Sigmoid colon (tissue), 7 donors: ENCODE data around the gene PTGER2. TPM values are rescaled to one million over a fixed set of nuclear protein-coding genes. Genes with fewer than 3 reads are reported as not detected.

Experiments used
- DNase-seq: peaks from one replicate; pipeline ENCODE4 v3.0.0-alpha.2; 2019
- H3K27ac ChIP-seq, 4 donors: fragments of 200-600 bp; sonication (generic); one replicate each; pipeline ENCODE4 v1.5.1; 2016 to 2019; ENCODE audit warnings: mild to moderate bottlenecking in 1 of 4
- H3K27me3 ChIP-seq, 3 donors: fragments of 200-600 bp; sonication (generic); one replicate each; pipeline ENCODE4 v1.5.1; 2019; ENCODE audit warnings: mild to moderate bottlenecking in 1 of 3
- H3K36me3 ChIP-seq, 4 donors: fragments of 200-600 bp; sonication (generic); one replicate each; pipeline ENCODE4 v1.5.1; 2016 to 2019
- H3K4me1 ChIP-seq, 4 donors: fragments of 200-600 bp; sonication (generic); one replicate each; pipeline ENCODE4 v1.5.1; 2017 to 2019
- H3K4me3 ChIP-seq, 4 donors: fragments of 200-600 bp; sonication (generic); one replicate each; pipeline ENCODE4 v1.5.1; 2017 to 2019; ENCODE audit warnings: mild to moderate bottlenecking in 2 of 4, moderate library complexity in 1 of 4
- H3K9me3 ChIP-seq, 4 donors: fragments of 200-600 bp in 3 of 4; sonication (generic) in 3 of 4; one replicate each; pipeline versions ENCODE4 v1.5.1 to v1.6.1; 2013 to 2019
- EP300 ChIP-seq, 4 donors: sonication (generic); formaldehyde crosslinking; IDR thresholded peaks; one replicate each; pipeline ENCODE4 v1.6.1; 2017; ENCODE audit warnings: antibody characterized with exemption in 4 of 4
- POLR2A ChIP-seq, 2 donors: fragments of 450-650 bp; IDR thresholded peaks; one replicate each; pipeline ENCODE4 v1.6.1; 2016; ENCODE audit warnings: antibody characterized with exemption in 2 of 2, mild to moderate bottlenecking in 2 of 2, moderate library complexity in 2 of 2
- POLR2AphosphoS5 ChIP-seq, 4 donors: sonication (generic); formaldehyde crosslinking; IDR thresholded peaks; one replicate each; pipeline ENCODE4 v1.6.1; 2017; ENCODE audit warnings: antibody characterized with exemption in 4 of 4
- WGBS, 2 donors: extraction: QIAGEN DNeasy Blood & Tissue Kit; methylation state at CpG; one replicate each; pipeline ENCODE4 v1.1.7; 2013; 5-methylcytosine and 5-hydroxymethylcytosine counted together
- intact Hi-C: fragments of 100-400 bp; cut with DNase I; formaldehyde crosslinking; loops from one replicate; pipeline ENCODE4 v1.15.1; 2023
- polyA plus RNA-seq, 3 donors: library from polyadenylated mRNA; stranded (reverse); fragments of 200-250 nt; gene quantifications; one replicate each; pipeline ENCODE4 v1.2.3, GENCODE V29; 2013
- total RNA-seq, 4 donors: library from RNA; depleted of rRNA; stranded (reverse); fragments of >200 nt; gene quantifications; one replicate each; pipeline ENCODE4 v1.1.0, GENCODE V29; 2016
- TF ChIP-seq, protein P1 (sequence below), 4 experiments: fragments of 450-650 bp in 3 of 4; fragments of 200-600 bp in 1 of 4; IDR thresholded peaks; one replicate each; pipeline ENCODE4 v1.5.1; 2016 to 2019; ENCODE audit warnings: antibody characterized with exemption in 4 of 4, mild to moderate bottlenecking in 3 of 4, moderate library complexity in 2 of 4
- donor health status: healthy with polysubstance abuse.
- donor health status: Bipolar disorder and iron deficiency.
- donor health status: healthy.

Gene PTGER2
- total and polyA plus RNA-seq, 7 donors: 0.55 to 3.9 (median 2.5) TPM

GRCh38 chr14:52329678-52330369 is 15.7 kb downstream of the PTGER2 start:
- Histone ChIP-seq H3K27me3 (no peaks in the 10 kb centered on the region), H3K36me3 (no peaks in the 10 kb centered on the region), H3K4me1 (peaks cover 0 to 27% (median 13%) of the 10 kb centered on the region in 4 donors), H3K9me3 (no peaks in the 10 kb centered on the region), H3K27ac (no peak overlapping the region), H3K4me3 (no peak overlapping the region)
- WGBS, 2 donors: 73 to 81% methylated on average over 6 of the region's 6 CpGs
- no peak for DNase-seq
- TF ChIP-seq EP300 (IDR thresholded peaks at IDR 0.05) (no peak), POLR2AphosphoS5 (IDR thresholded peaks at IDR 0.05) (no peak), POLR2A (IDR thresholded peaks at IDR 0.05) (no peak)
- TF ChIP-seq, protein P1, sequence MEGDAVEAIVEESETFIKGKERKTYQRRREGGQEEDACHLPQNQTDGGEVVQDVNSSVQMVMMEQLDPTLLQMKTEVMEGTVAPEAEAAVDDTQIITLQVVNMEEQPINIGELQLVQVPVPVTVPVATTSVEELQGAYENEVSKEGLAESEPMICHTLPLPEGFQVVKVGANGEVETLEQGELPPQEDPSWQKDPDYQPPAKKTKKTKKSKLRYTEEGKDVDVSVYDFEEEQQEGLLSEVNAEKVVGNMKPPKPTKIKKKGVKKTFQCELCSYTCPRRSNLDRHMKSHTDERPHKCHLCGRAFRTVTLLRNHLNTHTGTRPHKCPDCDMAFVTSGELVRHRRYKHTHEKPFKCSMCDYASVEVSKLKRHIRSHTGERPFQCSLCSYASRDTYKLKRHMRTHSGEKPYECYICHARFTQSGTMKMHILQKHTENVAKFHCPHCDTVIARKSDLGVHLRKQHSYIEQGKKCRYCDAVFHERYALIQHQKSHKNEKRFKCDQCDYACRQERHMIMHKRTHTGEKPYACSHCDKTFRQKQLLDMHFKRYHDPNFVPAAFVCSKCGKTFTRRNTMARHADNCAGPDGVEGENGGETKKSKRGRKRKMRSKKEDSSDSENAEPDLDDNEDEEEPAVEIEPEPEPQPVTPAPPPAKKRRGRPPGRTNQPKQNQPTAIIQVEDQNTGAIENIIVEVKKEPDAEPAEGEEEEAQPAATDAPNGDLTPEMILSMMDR (IDR thresholded peaks at IDR 0.05): no peak
- intact Hi-C loops: no loop called here

DNA sequence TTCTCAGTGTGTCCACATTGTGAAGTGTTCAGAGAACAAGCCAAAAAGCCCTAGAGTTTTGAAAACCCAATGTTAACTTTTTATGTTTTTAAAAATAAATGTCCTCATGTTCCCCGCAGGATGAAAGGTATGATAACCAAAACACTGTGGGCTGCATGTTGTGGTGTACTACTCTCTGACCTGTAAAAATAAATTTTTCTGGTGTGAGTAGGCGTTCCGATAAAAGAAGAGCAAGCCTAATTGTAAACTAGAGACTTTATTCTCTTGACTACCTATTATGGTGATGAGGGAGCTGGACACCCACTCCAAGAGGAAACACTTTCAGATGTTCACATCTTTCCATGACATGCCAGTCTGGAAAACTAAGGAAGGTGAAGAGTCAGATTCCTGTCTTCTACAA is 18.2 kb downstream of the PTGER2 start:
- TF ChIP-seq, protein P1 (IDR thresholded peaks at IDR 0.05): no peak
- no peak for TF ChIP-seq POLR2A (IDR thresholded peaks at IDR 0.05)
- no peak for TF ChIP-seq EP300 (IDR thresholded peaks at IDR 0.05)
- no peak for TF ChIP-seq POLR2AphosphoS5 (IDR thresholded peaks at IDR 0.05)
- H3K36me3 ChIP-seq: no peaks in the 10 kb centered on the region
- WGBS, 2 donors: 88 to 92% methylated on average over 3 of the region's 3 CpGs
- H3K4me3 ChIP-seq: no peak overlapping the region
- H3K27ac ChIP-seq: no peak overlapping the region
- H3K9me3 ChIP-seq: no peaks in the 10 kb centered on the region
- peaks cover 0 to 8% (median 3%) of the 10 kb centered on the region in 4 donors for H3K4me1 ChIP-seq
- DNase-seq: no peak
- no peaks in the 10 kb centered on the region for H3K27me3 ChIP-seq
- intact Hi-C loops: no loop called here

- H3K27me3 ChIP-seq: no peaks in the 10 kb centered on the region
- no peak overlapping the region for H3K27ac ChIP-seq
- H3K4me3 ChIP-seq: no peak overlapping the region
- WGBS, 2 donors: 82 to 86% methylated on average over 5 of the region's 5 CpGs
- no peaks in the 10 kb centered on the region for H3K9me3 ChIP-seq
- intact Hi-C loops: no loop called here
- DNase-seq: no peak
- H3K4me1 ChIP-seq: peaks cover 0 to 8% (median 3%) of the 10 kb centered on the region in 4 donors
- TF ChIP-seq EP300 (IDR thresholded peaks at IDR 0.05) (no peak), POLR2AphosphoS5 (IDR thresholded peaks at IDR 0.05) (no peak), POLR2A (IDR thresholded peaks at IDR 0.05) (no peak)
- TF ChIP-seq, protein P1 (IDR thresholded peaks at IDR 0.05): no peak
- no peaks in the 10 kb centered on the region for H3K36me3 ChIP-seq
Measured at GRCh38 chr14:52333108-52333507, 19.0 kb downstream of the PTGER2 start.

- intact Hi-C loops: no loop called here
Measured at GRCh38 chr14:52333823-52334657, 19.9 kb downstream of the PTGER2 start.

More at GRCh38 chr14:52333823-52334657, 19.9 kb downstream of the PTGER2 start:
- TF ChIP-seq POLR2A (IDR thresholded peaks at IDR 0.05) (no peak), POLR2AphosphoS5 (IDR thresholded peaks at IDR 0.05) (no peak), EP300 (IDR thresholded peaks at IDR 0.05) (no peak)
- TF ChIP-seq, protein P1 (IDR thresholded peaks at IDR 0.05): no peak
- no peak overlapping the region for H3K27ac ChIP-seq
- no peak for DNase-seq
- no peaks in the 10 kb centered on the region for H3K36me3 ChIP-seq
- H3K4me3 ChIP-seq: no peak overlapping the region
- peaks cover 0 to 8% (median 3%) of the 10 kb centered on the region in 4 donors for H3K4me1 ChIP-seq
- 76 to 78% methylated on average over 8 of the region's 8 CpGs for WGBS, 2 donors
- no peaks in the 10 kb centered on the region for H3K9me3 ChIP-seq
- no peaks in the 10 kb centered on the region for H3K27me3 ChIP-seq
